Natural killer cell (primary cell): ENCODE results near the gene BBS9. TPM values are rescaled to one million over a fixed set of nuclear protein-coding genes. Genes with fewer than 3 reads are reported as not detected.

Experiments
- ATAC-seq, 3 donors: fragments of 150-1000 bp in 2 of 3; fragments of 200-7000 bp in 1 of 3; cut with Tn5 transposase; 1 replicate in 1 of 3; 2 replicates in 2 of 3; pipeline ENCODE4 v1.10.0; 2021; ENCODE audit warnings: mild to moderate bottlenecking in 2 of 3, moderate library complexity in 2 of 3
- DNase-seq, 2 donors: peaks; one replicate each; pipeline versions ENCODE4 v3.0.0 to v3.0.0-alpha.2; 2013 to 2021; ENCODE audit warnings: mixed read lengths in 1 of 2
- H3K27ac ChIP-seq: one replicate; pipeline ENCODE4 v1.5.1; 2013; ENCODE audit warnings: mild to moderate bottlenecking, low read length
- H3K27me3 ChIP-seq: one replicate; pipeline ENCODE4 v1.6.1; 2013; ENCODE audit warnings: low read length; ENCODE audit not compliant: control insufficient read depth, insufficient read depth
- H3K36me3 ChIP-seq: one replicate; pipeline ENCODE4 v1.6.1; 2013; ENCODE audit warnings: low read length; ENCODE audit not compliant: control insufficient read depth, insufficient read depth
- H3K4me1 ChIP-seq: one replicate; pipeline ENCODE4 v1.6.1; 2013; ENCODE audit warnings: low read length; ENCODE audit not compliant: control insufficient read depth, insufficient read depth
- H3K4me3 ChIP-seq: one replicate; pipeline ENCODE4 v1.5.1; 2013; ENCODE audit warnings: low read length
- H3K9me3 ChIP-seq: one replicate; pipeline ENCODE4 v1.6.1; 2013; ENCODE audit warnings: low read length; ENCODE audit not compliant: control insufficient read depth, insufficient read depth
- H3K27ac Mint-ChIP-seq, 2 donors: one replicate each; pipeline ENCODE4 v1.8.0; 2022; ENCODE audit warnings: mild to moderate bottlenecking in 2 of 2, mixed read lengths in 2 of 2, moderate library complexity in 1 of 2
- H3K27me3 Mint-ChIP-seq, 2 donors: one replicate each; pipeline ENCODE4 v1.8.0; 2022; ENCODE audit warnings: low read depth in 2 of 2, mixed read lengths in 2 of 2
- H3K36me3 Mint-ChIP-seq: one replicate; pipeline ENCODE4 v1.8.0; 2022; ENCODE audit warnings: mixed read lengths
- H3K4me1 Mint-ChIP-seq, 2 donors: one replicate each; pipeline ENCODE4 v1.8.0; 2022; ENCODE audit warnings: mixed read lengths in 2 of 2
- H3K4me3 Mint-ChIP-seq: one replicate; pipeline ENCODE4 v1.8.0; 2022; ENCODE audit warnings: mild to moderate bottlenecking, moderate library complexity, mixed read lengths
- H3K9me3 Mint-ChIP-seq, 2 donors: one replicate each; pipeline ENCODE4 v1.8.0; 2022; ENCODE audit warnings: mixed read lengths in 2 of 2
- CTCF ChIP-seq: fragments of 200-600 bp; IDR thresholded peaks from one replicate; pipeline ENCODE4 v1.8.0; 2022; ENCODE audit warnings: antibody characterized with exemption
- WGBS: methylation state at CpG from one replicate; pipeline ENCODE4 v1.1.7; 2013; ENCODE audit warnings: missing lambda C conversion rate; ENCODE audit not compliant: insufficient coverage; 5-methylcytosine and 5-hydroxymethylcytosine counted together
- intact Hi-C: fragments of 100-400 bp; cut with micrococcal nuclease; formaldehyde crosslinking; loops from one replicate; pipeline ENCODE4 v1.14.2; 2022
- total RNA-seq, 4 donors: library from RNA; stranded (reverse); fragments of 120-200 nt in 1 of 4; gene quantifications; one replicate each; pipeline versions ENCODE4 v1.2.3 to v1.2.4, GENCODE V29; 2013 to 2022

The BBS9 gene
- total RNA-seq, 3 donors from 2014 or later (not counting 1 experiment from before 2014, with no cell fraction given): 25.1 to 34.6 (median 34.4) TPM

GRCh38 chr7:33177876-33178275 is 48.5 kb downstream of the BBS9 start:
- intact Hi-C loops: no loop called here
- Histone ChIP-seq H3K27ac (no peak overlapping the region), H3K4me1 (no peaks in the 10 kb centered on the region), H3K36me3 (no peaks in the 10 kb centered on the region), H3K4me3 (no peak overlapping the region), H3K27me3 (no peaks in the 10 kb centered on the region), H3K9me3 (no peaks in the 10 kb centered on the region)
- ATAC-seq (no peak), DNase-seq (no peak)
- Mint-ChIP-seq H3K4me1 (no peaks in the 10 kb centered on the region), H3K36me3 (peaks cover 7% of the 10 kb centered on the region), H3K4me3 (no peak overlapping the region), H3K27me3 (no peaks in the 10 kb centered on the region), H3K9me3 (peaks cover 0 to 7% of the 10 kb centered on the region in 2 donors), H3K27ac (no peak overlapping the region)
- no peak for TF ChIP-seq CTCF
- 86% methylated on average over 2 of the region's 2 CpGs for WGBS

GRCh38 chr7:33179519-33179918 is 50.2 kb downstream of the BBS9 start:
- Mint-ChIP-seq H3K27me3 (no peaks in the 10 kb centered on the region), H3K27ac (no peak overlapping the region), H3K36me3 (peaks cover 7% of the 10 kb centered on the region), H3K9me3 (peaks cover 0 to 7% of the 10 kb centered on the region in 2 donors), H3K4me1 (no peaks in the 10 kb centered on the region), H3K4me3 (no peak overlapping the region)
- no peaks in the 10 kb centered on the region for H3K9me3 ChIP-seq
- no peaks in the 10 kb centered on the region for H3K36me3 ChIP-seq
- no peak overlapping the region for H3K4me3 ChIP-seq
- intact Hi-C loops: no loop called here
- ATAC-seq: no peak
- TF ChIP-seq CTCF: no peak
- no CpG with 5 or more reads among the region's 2 CpGs for WGBS
- DNase-seq: no peak
- H3K27ac ChIP-seq: no peak overlapping the region
- no peaks in the 10 kb centered on the region for H3K27me3 ChIP-seq
- no peaks in the 10 kb centered on the region for H3K4me1 ChIP-seq

- ATAC-seq: no peak
- Mint-ChIP-seq H3K27ac (no peak overlapping the region), H3K9me3 (peaks cover 0 to 7% of the 10 kb centered on the region in 2 donors), H3K36me3 (peaks cover 7% of the 10 kb centered on the region), H3K4me3 (no peak overlapping the region), H3K4me1 (no peaks in the 10 kb centered on the region), H3K27me3 (no peaks in the 10 kb centered on the region)
- Histone ChIP-seq H3K27me3 (no peaks in the 10 kb centered on the region), H3K36me3 (no peaks in the 10 kb centered on the region), H3K4me1 (no peaks in the 10 kb centered on the region), H3K9me3 (no peaks in the 10 kb centered on the region), H3K4me3 (no peak overlapping the region), H3K27ac (no peak overlapping the region)
- no peak for DNase-seq
- TF ChIP-seq CTCF: no peak
- intact Hi-C loops: no loop called here
- WGBS: 100% methylated on average over 2 of the region's 2 CpGs
Observed at GRCh38 chr7:33183504-33183903, 54.1 kb downstream of the BBS9 start.

- Histone ChIP-seq H3K27me3 (no peaks in the 10 kb centered on the region), H3K4me3 (no peak overlapping the region), H3K36me3 (no peaks in the 10 kb centered on the region), H3K4me1 (no peaks in the 10 kb centered on the region), H3K9me3 (no peaks in the 10 kb centered on the region), H3K27ac (no peak overlapping the region)
- no peak overlapping the region for H3K4me3 Mint-ChIP-seq
- H3K4me1 Mint-ChIP-seq: no peaks in the 10 kb centered on the region
- intact Hi-C loops: loop anchor here (1.0 to 5.0 kb wide), 2 partner anchors 748 to 982 kb away; no protein-coding TSS in a partner anchor
- H3K9me3 Mint-ChIP-seq: peaks cover 0 to 4% of the 10 kb centered on the region in 2 donors
- DNase-seq (no peak), ATAC-seq (no peak)
- H3K27ac Mint-ChIP-seq: no peak overlapping the region
- no peak for TF ChIP-seq CTCF
- H3K36me3 Mint-ChIP-seq: peaks cover 4% of the 10 kb centered on the region
- WGBS: no CpG with 5 or more reads among the region's 1 CpG
- no peaks in the 10 kb centered on the region for H3K27me3 Mint-ChIP-seq
Observed at GRCh38 chr7:33184828-33185227, 55.5 kb downstream of the BBS9 start.
